Brain pericyte (primary cell): Measurements from ENCODE around the gene PCBP3.

ENCODE experiments used
- DNase-seq: peaks from one replicate; pipeline ENCODE4 v3.0.0-alpha.2; 2012; ENCODE audit warnings: low read depth, low spot score

Gene PCBP3

DNA sequence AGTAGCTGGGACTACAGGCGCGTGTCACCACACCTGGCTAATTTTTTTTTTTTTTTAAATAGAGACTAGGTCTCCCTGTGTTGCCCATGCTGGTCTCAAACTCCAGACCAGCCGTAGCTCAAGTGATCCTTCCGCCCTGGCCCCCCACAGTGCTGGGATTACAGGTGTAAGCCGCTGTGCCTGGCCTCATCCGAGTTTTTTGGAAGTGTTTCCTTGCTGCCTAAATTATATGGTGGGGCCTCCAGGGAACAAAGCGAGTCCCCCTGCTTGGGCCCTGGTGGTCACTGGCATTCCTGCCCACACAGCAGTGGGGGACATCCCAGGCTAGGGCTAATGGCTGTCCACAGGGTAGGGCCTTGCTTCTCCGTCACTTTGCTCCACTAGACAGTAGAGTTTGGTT is 143.8 kb downstream of the PCBP3 start:
- no peak for DNase-seq

DNA sequence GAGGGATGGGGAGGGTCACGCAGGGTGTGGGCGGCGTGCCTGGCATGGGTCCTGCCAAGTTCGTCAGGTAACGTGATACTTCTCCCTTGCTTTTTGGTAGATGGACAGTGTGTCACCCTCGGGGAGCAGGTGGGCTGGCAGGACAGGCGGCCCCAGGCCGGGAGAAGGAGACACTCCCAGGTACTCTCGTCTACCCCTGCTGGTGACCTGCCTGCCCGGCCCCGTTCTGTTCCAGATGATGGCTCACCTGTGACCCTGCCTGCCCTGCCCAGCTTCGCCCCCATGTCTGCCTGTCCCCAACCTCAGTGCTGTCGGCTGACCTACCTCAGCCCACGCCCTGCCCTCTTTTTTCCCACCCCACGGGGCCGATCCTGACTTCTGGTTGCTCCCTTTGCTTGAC is 144.7 kb downstream of the PCBP3 start:
- DNase-seq, result no peak

DNA sequence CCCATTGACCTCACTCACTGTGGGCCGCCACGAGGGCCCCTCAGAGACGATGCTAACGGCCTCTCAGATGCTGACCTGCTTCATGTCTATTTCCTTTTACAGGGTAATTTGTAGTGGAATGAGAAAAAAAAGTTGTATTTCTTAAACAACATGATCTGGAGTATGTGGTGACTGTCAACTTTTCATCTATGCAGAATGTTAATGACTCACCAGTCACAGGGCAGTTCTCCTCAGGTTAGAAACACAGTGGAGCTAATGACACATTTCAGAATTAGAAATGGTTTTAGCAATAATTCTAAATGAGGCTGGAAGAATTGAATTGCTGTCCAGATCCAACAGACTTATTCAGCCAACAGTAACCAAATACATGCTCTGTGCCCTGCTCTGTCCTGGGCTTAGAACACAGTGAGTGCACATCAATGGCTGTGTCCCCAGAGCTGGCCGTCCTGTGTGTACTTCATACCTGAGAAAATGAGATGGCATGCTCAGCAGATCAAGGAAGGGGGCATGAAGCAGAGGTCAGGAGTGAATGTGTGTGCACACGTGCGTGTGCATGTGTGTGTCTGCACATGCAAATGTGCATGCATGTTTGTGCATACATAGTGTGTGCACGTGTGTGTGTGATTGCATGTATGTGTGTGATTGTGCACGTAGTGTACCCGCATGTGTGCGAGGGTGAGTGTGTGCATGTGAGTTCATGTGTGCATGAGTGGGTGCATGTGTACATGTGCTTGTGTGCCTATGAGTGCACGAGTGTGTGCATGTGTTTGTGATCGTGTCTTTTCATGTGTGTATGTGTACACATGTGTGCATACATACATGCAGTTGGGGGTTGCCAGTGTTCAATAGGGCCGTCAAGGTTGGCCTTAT is 145.3 kb downstream of the PCBP3 start:
- no peak for DNase-seq

DNA sequence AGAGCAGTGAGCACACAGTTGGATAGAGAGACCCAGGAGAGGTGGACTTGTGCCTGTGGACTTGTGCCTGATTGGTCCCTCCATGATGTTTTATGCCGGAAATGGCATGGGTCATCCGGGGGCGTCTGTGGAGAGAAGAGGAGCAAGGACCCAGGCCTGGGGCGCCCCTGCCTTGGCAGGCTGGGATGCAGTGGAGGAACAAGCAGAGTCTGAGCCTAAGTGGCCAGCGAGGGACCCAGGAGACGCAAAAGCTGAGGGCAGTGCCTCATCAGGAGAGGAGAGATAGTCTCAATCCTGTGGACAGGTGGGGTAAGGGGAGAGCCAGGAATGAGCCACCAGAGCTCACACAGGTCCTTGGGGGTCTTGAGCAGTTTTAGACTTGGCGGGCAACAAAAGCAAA is 146.9 kb downstream of the PCBP3 start:
- no peak for DNase-seq

DNA sequence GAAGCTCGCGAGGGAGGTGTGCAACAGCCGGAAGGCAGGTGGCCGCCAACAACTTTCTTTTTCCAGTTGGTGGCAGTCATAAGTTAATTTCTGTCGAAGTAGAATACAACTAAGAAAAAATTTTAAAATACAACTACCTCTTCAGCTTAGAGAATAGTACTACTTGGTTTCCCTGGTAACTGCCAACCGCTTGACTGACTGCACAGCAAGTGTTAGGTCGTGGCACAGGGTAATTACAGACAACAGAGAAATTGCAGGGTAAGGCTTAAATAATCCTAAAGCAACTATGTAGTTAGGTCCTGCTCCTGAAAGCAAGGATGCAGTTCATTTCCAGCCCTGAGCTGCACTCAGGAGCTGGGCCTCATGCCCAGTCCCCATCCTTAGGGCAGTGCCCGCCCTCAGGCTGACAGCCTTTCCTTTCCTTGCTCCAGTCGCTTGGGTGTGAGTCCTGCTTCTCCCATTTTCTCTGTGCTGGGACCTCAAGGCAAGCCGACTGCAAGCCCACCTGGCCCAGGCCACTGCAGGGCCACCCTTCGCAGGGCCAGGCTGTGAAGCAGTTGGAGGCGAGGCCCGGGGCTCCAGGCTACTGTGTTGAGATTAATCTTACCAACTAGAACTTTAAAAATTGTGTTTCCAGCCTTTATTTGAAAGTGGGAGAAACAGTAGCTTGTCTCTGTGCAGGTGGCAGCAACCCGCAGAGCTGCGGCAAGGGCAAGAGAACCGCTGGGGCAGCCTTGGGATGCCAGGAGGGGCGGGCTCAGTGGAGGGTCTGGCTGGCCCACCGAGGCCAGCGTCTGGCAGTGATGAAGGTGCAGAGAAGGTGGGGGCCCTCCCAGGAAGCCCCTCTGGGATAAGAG is 148.3 kb downstream of the PCBP3 start:
- DNase-seq, result no peak

DNA sequence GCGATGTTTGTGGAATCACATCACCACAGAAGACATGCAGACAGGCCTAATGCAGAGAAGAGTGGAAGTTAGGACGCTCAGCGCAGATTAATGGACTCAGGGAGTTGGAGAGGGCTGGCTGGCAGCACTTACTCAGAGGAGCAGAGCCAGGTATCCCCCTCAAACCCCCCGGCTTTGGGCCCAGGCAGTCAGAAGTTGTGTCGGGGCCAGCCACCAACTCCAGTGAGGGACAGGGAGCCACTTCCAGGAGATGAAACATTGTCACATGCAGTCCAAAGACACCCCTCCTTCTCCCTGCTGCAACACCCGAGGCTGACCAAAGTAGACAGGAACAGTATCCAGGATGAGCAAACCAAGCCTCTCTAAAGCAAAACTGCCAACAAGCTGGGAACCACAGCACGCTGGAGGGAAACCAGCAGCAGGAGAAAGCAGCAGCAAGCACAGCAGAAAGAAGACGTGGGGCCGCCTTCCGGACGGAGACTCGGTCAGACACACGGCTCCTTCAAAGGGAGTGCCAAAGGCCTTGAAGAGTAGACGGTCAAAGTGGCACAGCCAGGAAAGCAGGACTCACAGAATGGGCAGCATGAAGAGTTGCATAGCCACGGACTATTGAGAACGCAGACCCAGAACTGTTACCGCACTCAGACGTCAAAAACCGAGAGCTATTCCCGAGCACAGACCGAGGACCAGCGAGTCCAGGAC is 149.3 kb downstream of the PCBP3 start:
- no peak for DNase-seq

DNA sequence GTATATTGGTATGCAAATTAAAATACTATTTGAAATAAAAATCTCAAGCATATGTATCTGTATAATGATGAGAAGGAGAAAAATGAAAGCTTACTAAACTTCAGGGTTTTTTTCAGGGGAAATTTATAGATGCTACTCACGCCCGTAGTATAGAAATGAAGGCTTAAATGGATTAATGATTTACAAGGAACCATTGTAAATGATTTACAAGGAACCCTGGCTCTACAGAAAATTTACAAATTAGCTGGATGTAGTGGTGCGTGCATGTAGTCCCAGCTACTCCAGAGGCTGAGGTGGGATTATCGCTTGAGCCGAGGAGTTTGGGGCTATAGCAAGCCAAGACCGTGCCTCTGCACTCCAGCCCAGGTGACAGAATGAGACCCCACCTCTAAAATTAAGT is 150.5 kb downstream of the PCBP3 start:
- DNase-seq, result no peak

DNA sequence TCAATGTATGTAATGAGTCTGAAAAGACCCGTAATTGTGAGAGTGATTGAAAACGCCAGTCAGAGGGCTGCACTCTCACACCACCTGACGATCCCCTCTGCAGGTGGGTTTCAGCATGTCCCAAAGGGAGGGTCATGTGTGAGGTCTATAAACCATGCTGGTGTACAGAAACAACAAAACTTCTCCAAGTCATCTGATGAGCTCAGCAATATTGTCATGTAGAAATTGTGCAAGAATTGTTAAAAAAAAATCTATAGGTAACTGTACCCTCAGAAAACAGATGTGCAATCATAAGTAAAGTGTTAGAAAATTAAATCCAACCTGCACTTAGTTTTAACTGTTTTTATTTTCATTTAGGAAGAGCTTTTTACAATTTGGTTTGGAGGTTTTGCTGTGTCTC is 152.5 kb downstream of the PCBP3 start:
- DNase-seq, result no peak

DNA sequence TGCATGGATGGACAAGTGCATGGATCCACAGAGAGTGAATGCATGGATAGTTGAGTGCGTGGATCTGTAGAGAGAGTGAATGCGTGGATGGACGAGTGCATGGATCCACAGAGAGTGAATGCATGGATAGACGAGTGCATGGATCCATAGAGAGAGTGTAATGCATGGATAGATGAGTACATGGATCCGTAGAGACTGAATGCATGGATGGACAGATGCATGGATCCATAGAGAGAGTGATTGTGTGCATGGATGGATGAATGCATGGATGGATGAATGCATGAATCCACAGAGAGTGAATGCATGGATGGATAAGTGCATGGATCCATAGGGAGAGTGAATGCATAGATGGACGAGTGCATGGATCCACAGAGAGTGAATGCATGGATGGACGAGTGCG is 153.8 kb downstream of the PCBP3 start:
- DNase-seq, result no peak

DNA sequence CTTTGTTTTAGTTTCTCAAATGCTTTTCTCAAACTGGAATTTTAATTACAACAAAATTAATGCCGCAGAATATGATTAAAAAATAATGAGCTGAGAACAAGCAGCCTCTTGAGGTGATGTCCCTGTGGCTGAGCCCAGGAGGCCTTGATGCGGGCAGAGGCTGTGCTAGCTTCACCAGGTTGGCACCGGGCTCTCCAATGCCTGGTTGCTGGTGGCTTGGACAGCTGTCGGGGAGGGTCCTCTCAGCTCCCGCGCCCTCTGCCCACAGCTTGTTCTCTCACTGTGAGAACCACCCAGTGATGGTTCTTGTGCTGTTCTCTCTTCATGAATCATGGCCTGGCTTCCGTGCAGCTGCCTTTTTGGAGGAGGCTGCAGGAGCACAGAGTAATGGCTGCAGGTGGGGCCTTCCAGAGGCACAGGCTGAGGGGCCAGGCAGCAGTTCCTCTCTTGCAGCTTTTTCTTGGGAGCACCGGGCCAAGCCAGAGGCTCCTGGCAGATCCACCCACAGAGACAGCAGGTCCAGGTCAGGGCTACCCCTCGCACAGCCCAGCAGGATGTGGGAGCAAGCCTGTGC is 156.3 kb downstream of the PCBP3 start:
- no peak for DNase-seq

DNA sequence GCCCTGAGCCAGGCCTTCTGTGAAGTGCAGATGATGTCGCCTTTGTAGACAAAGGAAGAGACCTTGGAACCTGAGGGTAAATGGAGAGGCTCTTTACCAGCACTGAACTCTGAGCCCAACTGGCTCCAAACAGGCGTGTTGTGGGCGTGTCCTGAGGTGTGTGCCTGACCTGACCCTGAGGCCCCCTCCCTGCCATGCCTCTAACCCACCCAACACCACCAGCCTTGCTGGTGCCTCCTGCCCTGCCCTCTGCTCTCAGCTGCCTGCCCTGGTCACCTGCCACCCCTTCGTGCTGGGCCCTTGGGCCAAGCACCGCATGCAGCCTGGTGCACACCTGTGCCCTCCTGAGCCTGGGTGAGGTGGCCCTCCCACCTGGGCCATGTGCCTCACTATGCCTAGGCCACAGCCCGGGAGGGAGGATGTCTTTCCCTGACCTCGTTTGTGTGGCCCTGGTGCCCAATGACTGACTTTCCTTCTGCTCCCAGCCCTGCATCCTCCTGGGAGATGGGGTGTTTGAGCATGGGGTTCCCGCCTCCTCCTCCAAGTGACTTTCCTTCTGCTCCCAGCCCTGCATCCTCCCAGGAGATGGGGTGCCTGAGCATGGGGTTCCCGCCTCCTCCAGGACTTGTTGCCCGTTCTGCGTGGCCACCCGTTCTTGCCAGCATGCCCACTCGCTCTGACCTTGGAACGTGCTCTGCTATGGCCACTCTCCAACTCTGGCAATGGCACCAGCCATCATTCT is 157.0 kb downstream of the PCBP3 start:
- DNase-seq, result no peak

DNA sequence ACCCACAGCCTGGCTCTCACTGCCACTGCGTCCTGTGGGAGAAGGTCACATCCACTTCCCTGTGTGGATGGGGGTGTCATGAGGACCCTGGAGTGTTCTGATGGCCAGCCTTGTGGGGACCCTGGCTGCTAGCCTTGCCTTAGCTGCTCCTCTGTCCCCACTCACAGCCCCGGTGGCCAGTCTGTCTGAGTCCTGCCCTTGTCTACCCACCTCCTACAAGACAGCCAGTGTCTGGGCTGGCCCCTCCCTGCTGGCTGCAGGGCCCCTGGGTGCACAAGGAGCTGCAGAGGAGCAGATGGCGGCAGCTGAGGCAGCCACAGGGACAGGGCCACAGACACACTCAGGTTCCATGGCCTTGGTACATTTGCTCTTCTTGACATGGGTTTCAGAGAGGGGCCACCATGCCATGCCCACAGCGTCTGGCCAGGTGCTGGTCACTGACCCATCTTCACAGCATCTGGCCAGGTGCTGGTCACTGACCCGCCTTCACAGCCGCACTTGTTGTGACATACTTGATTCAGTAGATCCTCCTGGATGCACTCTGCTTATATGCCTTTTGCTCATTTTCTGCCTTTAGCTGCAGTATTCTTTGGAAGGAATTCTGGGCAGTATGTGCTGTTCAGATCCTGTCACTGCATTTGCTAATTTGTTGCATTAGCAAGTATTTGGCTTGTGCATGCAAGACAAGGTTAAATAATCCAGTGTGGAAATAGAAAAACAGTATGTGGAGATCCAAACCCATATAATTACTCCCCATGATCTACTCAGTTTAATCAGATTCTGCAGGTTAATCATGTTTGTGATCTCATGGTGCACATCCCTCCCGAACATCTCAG is 157.8 kb downstream of the PCBP3 start:
- DNase-seq, result no peak

DNA sequence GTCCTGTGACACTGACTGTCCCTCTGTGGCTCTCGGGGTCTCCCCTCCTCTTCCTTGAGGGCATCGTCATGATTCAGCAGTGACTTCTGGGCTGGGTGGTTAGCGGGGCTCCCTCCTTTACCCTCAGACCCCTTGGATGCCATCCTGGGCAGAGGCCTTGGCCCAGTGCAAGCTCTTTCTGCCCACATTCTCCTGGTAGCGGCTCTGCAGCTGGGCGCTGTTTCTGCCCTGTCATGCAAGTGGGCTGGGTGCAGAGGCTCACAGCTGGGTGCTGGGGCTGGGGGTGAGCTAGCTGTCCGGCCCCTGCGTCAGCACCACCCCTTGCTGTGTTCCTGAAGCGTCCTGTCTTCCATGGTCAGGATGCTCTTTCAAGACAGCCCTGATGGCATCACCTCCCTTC is 158.5 kb downstream of the PCBP3 start:
- no peak for DNase-seq

DNA sequence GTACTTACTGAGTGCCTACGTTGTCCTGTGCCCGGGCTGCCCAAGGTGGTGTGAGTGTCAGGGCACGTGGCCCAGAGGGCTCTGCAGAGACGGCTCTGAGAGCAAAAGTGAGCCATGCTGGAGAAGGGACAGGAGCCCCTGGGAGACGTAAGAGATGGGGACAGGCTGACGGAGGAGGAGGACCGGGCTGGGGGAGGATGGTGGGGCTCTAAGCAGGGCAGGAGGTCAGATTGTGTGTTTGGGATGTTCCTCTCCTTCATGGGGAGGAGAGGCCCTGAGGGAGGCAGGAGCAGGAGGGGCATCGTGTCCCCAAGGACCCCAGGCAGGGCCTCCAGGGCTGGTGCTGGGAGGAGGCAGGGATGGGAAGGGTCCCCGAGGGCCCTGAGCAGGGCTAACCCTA is 158.9 kb downstream of the PCBP3 start:
- no peak for DNase-seq

DNA sequence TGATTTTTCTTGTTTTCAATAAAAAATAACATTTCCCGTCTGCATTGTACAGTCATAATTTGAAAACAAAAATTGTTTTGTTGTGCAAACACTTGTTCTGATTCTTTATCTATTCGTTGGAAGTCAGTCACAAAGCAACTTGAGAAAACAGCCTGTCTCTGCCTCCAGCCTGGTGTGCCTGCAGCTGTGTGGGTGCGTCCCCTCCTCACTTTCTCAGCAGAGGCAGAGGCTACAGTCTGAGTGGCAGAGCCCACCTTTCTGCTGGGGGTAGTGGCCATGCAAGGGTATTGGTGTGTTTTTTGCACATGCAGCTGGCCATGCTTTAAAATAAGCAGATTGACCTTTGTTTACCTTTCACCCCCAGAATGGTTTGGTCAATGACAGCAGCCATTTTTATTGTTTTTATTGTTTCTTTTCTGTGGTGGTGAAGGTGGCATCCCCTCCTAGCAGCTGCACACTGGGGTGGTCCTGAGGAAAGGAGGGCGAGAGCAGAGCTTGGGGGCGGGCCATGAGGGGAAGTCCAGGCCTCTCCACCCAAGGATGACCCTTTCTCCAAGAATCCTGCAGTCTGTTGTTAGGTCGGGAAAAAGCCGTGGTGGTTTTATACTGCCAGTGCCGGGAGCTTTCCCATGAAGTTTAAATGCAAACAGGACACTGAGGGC is 159.6 kb downstream of the PCBP3 start:
- DNase-seq, result no peak

DNA sequence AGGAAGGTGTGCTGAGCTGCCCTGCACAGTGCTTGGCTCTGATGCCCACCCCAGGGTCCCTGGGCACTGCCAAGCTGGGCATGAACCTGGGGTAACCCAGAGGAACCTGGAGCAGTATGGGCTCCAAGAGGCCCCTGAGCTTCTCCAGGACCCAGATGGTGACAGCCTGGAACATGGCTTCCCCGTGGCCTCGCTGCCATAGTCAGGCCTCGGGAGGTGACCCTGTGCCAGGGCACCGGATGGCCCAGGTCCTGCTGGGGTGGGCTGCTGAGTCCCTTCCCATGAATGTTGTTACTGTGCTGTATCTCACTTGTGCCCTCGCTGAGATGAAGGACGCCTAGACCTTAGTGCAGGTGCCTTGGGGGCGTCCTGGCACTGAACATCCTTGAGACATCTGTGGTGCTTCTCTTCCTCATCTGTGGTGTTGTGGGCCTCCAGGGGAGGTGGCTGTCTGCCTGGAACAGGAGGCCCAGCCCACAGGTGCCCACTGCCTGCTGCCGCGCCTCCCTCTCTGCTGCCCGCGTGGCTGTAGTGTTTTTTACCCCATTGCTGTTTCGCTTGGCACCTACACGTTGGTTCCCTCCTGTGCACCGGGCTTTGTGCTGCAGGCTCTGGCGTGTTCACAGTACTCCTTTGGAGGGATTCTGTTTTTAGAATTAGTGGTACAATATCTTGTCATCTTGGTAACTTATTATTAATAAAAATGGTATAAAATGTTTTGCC is 160.3 kb downstream of the PCBP3 start:
- DNase-seq, result no peak

DNA sequence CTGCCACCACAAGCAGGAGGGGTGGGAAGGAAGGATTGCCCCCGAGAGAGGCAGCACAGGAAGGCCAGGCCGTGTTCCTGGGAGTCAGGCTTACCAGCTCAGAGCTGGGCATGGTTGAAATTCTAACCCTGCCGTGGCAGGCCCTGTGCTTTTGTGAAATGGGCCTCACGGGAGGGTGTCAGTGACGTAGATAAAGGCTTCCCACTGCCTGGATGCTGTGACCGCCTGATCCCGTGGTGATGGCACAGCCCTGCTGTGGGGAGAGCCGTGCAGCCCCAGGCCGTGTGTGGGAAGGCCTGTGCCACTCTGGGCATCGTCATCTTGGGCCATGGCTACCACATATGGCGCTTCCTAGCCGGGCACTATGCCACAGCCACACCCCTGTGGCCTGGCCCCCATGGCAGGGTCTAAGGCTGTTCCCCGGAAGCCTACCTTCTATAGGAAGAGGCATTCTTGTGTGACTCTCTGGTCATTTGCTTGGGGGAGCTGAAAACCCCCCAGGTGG is 161.3 kb downstream of the PCBP3 start:
- DNase-seq, result no peak

DNA sequence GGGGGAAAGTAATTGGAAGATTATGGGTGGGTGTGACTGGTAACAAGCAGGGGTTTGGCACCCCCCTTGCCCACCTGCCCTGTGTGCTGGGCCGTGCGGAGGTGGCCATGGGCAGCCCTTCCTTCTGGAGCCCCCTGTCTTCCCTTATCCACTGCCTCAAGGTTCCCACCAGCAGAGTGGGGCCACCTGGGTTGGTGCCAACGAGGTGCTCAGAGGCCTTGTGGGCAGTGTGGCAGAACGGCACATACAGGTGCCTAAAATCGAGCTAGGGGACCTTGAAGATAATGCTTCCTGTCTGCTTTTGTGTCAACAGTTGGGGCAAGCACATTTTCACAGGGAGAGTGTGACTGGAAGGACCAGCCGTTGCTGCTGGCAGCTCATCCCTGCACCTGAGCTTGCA is 161.8 kb downstream of the PCBP3 start:
- DNase-seq, result no peak

DNA sequence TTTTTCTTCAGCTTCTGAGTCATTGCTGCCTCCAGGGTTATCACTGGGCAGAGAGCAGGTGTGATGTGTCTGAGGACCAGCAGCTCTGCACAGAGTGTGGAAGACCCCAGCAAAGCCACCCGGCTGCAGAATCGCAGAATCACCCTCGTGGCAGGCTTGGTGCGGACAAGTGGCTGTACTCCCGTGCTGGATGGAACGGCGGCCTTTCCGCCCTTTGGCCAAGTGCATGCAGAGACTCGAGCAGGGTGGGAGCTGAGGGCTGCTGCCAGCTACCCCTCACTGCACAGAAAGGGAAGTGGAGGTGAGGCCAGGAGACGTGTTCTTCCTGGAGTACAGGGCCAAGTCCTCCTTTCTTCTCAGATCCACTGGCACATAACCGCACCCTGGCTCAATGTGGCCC is 162.5 kb downstream of the PCBP3 start:
- no peak for DNase-seq
